T-helper 2 cell treated with Interferon-gamma antibody and Interleukin-4, amounts not matched to agents 100 ng/mL and 5 ng/mL, for 36 hours (primary cell): Measurements from ENCODE around the gene INSRR. TPM values are rescaled to one million over a fixed set of nuclear protein-coding genes. Genes with fewer than 3 reads are reported as not detected.

Source experiments
- intact Hi-C: fragments of 100-400 bp; cut with micrococcal nuclease; formaldehyde crosslinking; loops from one replicate; pipeline ENCODE4 v1.15.1; 2023
- total RNA-seq: library from RNA; stranded (reverse); gene quantifications from 2 replicates; pipeline ENCODE4 v1.2.3, GENCODE V29; 2022

Gene INSRR
- total RNA-seq, 1 donor from 2014 or later = 0.14 TPM

DNA sequence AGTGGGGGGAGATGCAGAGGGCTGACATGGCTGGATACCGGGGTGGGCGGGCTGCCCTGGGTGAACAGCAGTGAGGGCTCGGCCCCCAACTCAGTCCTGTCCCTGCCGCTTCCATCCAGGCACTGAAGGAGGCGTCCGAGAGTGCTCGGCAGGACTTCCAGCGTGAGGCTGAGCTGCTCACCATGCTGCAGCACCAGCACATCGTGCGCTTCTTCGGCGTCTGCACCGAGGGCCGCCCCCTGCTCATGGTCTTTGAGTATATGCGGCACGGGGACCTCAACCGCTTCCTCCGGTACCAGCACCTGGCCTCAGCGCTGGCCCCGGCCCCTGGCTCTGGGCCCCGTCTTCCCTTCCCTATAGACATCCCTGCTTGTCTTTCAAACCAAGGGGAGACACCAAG lies 17.4 kb upstream of the INSRR start:
- intact Hi-C loops = no loop called here

DNA sequence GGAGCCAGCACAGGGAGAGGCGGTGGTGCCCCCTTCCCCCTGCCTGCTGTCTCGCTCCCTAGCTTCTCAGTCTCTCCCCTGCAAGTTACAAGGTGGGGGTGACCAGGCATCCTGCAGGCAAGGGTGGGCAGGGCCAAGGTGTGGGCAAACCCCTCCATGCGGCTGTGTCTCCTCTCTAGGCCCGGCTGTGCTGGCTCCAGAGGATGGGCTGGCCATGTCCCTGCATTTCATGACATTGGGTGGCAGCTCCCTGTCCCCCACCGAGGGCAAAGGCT lies 16.4 kb upstream of the INSRR start:
- intact Hi-C loops = no loop called here

DNA sequence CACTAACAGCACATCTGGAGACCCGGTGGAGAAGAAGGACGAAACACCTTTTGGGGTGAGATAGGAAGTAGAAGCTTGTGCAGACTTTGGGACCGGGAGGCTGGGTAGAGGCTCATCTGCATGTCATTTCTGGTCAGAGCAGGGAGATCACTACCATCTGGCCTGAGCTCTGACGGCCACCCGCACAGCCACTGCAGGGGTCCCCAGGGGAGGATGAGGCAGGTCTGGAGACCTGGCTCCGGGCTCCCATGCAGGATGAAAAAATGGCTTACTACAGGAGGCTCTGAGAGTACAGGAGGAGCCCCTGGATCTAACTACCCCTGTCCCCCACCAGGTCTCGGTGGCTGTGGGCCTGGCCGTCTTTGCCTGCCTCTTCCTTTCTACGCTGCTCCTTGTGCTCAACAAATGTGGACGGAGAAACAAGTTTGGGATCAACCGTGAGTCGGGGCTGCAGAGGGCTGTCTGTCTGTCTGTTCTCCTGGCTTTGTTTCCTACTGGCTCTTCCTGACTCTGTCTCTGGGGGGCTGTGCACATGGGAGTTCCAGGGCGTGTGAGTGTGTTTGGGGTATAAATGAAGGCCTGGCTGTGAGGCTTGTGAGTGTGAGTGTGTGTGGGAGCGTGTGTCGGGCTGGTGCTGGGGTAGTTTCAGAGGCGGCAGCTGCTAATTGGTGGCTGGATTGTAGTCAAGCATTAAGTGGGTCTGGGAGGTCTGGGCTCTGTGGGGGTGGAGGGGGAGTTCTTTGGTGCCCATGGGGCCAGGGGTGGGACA lies 15.8 kb upstream of the INSRR start:
- intact Hi-C loops = no loop called here

DNA sequence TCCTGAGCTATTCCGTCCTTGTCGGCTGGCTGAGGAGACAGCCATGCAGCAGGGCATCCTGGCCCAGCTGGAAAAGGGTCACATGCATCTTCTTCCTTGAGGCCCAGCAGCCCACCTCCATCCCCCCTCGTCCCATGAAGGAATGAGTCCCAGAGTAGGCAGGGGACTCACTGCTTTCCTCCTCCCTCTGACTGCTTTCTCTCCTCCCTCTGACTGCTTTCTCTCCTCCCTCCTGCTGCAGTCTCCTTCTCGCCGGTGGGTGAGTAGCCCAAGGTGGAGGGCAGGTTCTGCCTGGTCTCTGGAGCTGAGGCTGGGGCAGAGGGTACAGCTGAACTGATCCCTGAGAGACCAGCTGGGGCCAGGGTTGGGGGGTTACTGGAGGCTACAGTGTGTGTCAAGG lies 15.2 kb upstream of the INSRR start:
- intact Hi-C loops = no loop called here

DNA sequence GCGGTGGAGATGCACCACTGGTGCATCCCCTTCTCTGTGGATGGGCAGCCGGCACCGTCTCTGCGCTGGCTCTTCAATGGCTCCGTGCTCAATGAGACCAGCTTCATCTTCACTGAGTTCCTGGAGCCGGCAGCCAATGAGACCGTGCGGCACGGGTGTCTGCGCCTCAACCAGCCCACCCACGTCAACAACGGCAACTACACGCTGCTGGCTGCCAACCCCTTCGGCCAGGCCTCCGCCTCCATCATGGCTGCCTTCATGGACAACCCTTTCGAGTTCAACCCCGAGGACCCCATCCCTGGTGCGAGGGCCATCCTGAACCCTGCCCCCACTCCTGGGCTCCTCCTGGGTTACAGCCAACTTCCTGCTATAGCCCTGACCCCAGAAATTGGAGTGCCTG lies 14.7 kb upstream of the INSRR start:
- intact Hi-C loops = no loop called here

DNA sequence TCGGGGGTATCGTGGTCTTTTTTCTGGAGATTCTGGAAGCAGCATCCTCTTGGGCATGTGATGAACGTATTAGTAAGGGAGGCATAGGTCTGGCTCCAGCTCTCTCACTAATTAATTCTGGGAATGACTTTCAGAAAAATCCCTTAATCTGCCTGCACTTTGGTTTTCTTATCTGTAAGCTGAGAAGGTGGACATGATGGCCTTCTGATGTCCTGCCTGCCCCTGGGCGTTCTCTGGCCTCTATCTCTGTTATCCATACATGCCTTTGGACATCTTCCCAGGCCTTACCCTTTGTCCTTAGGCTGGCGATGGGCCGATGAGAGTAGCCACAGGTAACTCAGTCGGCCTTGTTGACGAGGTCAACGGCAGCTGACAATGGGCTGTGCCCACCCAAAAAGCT lies 10.5 kb upstream of the INSRR start:
- intact Hi-C loops = no loop called here

DNA sequence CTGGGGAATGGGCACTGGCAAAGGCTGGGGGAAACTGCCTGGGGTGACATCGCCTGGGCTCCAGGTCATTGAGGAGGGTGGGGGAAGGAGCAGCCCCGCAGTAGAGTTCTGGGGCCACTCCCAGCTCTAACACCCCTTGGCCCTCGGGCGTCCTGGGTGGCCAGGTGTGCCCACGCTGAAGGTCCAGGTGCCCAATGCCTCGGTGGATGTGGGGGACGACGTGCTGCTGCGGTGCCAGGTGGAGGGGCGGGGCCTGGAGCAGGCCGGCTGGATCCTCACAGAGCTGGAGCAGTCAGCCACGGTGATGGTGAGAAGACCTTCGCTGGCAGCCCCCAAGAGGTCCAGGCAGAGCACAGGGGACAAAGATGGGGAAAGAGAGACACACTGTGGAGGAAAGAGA lies 9.4 kb upstream of the INSRR start:
- intact Hi-C loops = no loop called here

DNA sequence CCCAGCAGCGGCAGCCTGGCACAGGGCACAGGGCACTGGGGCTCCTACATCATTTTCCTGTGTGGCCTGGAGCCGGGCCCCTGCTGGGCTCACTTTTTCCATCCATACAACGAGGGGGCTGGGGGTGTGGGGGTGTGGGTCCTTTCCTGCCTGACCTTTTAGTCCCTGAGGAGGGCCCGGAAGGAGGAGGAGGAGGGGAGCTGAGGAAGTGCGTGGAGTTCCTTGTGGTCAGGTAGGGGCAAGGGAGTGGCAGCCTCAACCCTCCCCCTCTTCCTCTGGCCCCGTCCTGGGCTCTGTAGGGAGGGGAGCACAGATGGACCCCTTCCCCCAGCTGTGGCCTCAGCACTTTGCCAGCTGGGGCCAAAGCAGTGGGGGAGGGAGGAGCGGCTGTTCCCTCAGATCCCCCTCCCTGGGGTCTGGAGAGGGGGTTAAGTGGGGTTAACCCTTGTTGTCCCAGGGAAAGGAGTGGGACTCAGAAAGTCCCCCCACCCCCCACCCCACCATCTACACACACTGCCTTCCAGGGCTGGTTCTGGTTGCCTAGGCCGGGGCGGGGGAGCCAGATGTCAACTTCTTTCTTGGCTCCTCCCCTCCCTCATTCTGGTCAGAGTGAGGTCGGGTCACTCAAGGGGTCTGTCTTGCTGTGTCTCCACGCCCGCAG lies 7.5 kb upstream of the INSRR start:
- intact Hi-C loops = no loop called here

DNA sequence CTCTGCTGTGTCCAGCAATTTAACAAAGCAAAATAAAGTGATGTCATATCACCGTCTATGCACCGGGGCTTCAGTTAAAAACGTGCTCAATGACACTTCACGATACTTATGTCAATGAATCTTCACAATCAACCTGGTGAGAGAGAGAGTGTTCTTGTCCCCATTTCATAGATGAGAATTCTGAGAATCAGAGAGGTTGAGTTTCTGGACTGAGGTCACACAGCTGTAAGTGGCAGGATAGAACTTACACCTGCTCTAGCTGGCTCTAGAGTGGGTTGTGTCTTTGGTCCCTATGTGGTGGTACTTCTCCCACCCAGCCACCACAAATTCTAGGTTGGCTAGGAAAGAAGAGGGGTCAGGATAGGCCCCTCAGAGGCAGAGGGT lies 6.9 kb upstream of the INSRR start:
- intact Hi-C loops = no loop called here

DNA sequence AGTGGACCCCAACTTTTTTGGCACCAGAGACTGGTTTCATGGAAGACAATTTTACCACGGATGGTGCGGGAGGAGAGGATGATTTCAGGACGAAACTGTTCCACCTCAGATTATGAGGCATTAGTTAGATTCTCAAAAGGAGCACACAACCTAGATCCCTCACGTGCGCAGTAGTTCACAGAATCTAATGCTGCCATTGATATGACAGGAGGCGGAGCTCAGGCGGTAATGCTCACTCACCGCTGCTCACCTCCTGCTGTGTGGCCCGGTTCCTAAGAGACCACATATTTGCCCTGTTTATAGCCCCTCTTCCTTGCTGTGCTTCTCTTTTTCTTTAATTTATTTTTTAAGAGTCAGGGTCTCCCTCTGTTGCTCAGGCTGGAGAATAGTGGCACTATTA lies 6.3 kb upstream of the INSRR start:
- intact Hi-C loops = no loop called here

DNA sequence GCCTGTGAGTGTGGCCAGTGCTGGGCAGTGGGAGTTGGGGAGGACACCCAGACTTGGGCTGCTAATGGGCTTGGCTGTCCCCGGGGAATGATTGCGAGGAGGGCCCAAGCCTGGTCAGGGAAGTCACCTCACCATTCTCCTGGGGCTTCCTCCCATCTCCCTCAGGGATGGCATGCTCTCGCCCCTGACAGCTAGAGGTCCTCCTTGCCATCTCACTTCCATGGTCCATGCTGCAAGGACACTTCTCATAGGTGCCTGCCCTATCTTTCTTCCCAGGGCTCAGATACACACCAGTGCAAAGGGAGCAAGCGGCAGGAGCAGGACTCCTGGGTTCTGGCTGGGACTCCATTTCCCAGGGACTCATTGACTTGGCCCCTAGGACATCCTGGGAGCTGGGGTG lies 5.9 kb upstream of the INSRR start:
- intact Hi-C loops = no loop called here

DNA sequence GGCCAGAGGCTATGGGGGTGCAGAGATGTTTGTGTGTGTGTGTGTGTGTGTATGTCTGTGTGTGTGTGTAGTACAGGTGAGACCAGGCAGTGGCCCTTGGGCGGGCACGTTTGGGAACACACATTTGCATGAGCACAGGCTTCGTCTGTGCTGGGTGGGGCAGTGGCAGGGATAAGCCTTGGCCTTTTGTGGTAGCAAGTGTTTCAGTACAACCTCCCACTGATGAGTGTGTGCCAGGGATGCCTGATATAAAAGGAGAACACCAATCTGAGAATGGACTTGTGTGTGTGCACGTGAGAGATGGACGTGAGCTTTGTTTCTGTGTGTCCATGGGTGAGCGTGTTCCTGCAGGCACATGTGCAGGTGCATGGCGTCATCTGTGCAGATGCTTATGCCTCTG lies 4.7 kb upstream of the INSRR start:
- intact Hi-C loops = no loop called here

DNA sequence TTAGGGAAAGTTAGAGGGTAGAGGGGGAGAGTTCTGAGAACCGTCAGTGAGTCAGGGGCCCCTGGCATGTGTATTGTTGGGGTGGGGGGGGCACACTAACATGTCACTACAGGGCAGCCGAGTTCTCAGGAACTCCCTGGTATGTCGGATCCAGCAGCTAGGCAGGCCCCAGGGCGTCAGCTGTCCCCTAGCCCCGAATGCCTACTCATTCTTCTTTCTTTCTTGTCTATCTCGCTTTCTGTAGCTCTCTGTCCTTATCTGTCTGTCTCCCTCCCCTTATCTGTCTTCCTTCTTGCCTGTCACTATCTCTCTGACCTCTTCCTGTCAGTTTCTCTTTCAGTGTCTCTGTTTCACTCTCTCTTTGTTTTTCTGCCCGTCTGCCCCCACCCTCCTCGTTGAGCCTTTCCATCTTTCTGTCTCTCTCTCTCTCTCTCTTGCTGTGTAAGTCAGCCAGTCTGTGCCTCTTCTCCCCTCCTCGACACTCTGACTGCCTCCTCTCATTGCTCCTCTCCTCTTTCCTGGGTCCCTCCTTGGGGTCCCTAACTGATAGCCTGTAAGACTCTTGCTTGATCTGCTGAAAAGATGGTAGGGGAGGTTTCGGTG lies 4.2 kb upstream of the INSRR start:
- intact Hi-C loops = no loop called here

DNA sequence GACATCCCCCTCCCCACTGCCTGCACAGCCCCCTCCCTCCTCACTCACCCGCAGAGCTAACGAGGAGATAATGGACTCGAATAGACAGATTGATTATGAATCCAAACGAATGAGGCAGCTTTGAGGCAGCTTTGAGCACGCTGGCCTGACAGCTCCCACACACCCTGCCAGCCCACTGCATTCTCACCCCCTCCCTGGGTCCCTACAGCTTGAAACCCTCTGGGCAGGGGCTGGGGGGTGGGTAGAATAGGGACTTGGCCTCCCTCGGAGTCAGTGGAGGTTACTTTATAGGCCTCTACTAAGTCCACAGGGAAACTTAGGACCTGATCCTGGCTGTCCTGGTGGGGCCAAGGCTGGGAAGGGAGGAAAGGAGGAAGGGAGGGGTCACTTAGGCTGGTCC lies 3.7 kb upstream of the INSRR start:
- intact Hi-C loops = no loop called here

DNA sequence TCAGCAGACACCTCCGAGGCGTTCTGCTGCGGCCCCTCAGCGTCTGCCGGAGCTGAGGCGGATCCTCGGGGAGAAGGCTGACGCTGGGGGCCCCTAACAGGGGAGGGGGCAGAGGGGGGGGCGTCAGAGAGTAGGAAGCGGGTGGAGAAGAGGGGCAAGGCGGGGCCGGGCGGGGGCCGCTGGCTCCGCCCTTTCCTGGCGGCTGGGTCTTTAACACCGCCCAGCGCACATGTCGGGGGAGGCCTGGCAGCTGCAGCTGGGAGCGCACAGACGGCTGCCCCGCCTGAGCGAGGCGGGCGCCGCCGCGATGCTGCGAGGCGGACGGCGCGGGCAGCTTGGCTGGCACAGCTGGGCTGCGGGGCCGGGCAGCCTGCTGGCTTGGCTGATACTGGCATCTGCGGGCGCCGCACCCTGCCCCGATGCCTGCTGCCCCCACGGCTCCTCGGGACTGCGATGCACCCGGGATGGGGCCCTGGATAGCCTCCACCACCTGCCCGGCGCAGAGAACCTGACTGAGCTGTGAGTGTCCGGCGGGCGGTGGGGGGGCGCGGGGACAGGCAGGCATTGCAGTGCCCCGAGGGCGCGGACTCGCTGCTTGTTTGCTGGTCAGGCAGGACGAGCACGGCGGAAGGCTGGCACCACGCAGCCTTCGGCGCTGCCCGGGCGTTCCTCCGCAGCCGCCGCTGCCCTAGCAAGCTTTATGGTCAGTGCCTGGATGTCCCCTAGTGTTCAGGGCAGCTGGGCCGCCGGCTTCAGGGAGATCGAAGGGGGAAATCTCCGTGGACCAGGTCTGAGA lies 1.9 kb upstream of the INSRR start, which contains the start of gene NTRK1:
Gene NTRK1 (plus strand): TSS at position 238 of the 796 bp plus-strand sequence. CDS start 70 bp downstream, at position 308.
- intact Hi-C loops = loop anchor here (1.0 kb wide), 4 partner anchors 31 to 135 kb away; partner anchors contain the start of gene SH2D2A

DNA sequence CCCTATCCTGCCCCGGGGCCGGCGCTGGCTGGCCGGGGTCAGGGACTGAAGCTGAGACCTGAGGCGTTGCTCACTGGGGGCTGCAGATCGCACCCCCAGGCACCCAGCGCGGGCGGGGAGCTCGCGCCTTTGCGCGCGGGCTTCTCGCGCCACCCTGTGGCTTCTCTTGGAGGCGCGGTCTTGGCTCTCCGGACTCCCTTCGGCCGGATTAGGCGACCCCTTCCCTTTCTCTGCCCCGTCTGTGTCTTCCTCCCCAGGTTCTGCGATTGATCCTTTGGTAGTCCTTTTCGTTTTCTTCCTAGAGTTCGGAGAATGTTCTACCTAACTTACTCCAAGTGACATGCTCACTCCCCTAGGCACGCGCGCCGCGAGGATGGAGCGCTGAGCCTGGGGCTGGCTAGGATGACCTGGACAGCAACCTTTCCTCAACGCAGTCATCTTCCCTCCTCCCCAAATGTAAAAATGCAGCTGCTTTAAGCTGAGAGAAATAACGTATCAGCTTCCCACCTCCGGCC lies 1.3 kb upstream of the INSRR start:
- intact Hi-C loops = loop anchor here (1.0 kb wide), 4 partner anchors 32 to 134 kb away; partner anchors contain the start of gene SH2D2A

DNA sequence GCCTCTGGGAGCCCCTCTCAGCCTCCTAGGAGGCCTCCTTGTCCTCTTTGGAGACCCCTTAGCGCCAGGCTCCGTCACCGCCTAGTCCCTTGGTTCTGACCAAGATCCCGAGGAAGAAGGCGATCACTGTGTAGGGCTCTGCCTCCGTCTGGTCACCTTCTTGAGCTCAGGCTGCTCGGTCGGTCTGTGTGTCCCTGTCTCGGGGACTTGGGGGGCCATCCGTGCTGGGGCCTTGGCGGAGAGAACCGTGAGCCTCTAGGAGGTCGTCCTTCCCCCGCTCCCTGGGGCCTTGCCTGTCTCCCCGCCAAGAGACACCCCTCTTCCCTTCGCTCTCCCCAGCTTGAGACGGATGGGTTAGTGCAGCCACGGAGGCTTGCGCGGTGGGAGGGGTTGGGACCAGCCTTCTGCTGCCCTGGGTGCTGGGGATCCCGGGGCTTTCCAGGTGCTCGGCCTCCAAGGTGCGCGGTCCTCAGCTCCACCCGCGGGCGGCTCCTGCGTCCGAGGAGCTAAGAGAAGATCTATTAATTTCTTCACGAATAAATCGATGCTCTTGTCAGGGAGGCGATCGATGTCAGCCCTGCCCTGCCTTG lies 701 bp upstream of the INSRR start:
- intact Hi-C loops = loop anchor here (1.0 kb wide), 4 partner anchors 33 to 133 kb away; partner anchors contain the start of gene SH2D2A

DNA sequence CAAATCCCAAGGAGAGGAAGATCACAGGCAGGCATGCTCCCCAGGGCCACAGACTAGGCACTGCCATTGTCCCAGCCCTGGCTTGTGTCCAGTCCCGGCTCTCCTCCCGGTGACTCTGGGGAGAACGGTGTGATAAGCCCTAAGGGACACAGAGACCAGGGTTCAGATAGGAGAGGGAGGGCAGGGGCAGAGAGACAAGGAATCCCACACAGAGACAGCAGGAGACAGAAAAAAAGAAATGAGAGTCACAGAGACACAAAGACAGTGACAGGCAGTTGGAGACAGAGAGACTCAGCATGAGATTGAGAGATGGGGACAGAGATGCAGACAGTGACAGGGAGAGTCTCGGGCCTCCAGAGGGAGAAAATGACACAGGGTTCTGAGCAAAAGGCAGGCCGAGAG lies 361 bp downstream of the INSRR start:
- intact Hi-C loops = no loop called here

DNA sequence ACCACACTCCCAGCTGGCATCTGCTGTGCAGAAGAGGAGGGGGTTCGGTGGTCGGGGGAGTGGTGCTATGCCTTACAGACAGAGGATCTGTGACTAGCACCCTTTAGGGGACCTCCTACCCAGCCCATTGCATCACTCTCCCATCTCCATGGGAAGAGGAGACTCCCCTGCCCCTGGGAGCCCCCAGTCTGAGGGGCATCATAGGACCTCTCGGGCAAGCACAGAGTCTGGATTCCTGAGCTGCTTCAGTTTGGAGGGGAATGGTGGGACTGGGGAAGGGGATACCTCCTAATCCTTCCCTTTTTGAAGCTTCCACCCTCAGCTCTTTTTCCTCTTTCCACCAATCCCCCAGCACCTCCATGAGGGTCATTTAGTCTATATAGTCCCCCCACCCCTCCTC lies 1.4 kb downstream of the INSRR start:
- intact Hi-C loops = no loop called here

DNA sequence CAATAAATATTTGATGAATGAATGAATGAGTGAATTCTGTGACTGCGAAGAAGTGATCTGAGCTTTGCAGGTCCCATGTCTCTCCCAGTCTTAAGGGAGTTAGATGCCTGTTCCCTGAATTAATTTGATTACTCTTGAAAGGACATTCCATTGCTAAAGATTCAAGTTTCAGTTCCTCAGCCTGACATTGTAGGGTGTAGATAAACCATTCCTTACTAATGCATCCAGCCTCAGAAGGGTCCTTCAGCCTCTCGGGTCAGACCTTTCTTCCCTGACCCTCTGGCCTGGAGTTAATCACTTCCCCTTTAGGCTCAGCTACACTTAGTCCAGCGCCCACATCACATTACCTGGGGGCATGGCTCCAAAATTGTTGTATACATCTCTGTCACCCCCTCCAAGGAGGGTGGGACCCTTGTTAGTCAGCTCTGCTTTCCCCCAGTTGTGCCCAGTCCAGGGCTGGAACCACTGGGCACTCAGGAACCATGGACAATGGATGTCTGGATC lies 2.6 kb downstream of the INSRR start:
- intact Hi-C loops = no loop called here

DNA sequence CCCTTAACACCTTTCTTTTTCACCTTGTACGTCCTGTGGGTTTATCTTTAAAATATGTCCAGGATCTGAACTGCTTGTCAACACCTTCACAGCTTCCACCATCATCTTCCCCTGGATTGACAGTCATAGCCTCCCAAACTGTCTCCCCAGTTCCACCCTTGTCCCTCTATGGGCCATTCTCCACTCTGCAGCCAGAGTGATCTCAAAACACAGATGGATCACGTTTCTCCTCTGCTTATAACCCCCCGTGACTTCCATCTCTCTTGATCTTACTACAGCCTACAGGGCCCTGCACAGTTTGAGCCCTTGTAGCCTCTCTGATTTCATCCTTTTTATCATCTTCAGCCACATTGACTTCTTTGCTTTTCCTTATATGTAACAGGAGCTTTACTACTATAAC lies 4.3 kb downstream of the INSRR start:
- intact Hi-C loops = no loop called here
